GM10266 (cell line): Measurements from ENCODE around the gene C4orf33.

Source experiments
- DNase-seq: peaks from one replicate; pipeline ENCODE4 v3.0.0; 2012; ENCODE audit errors: extremely low spot score
- CTCF ChIP-seq: IDR thresholded peaks from 2 replicates; pipeline ENCODE4 v1.5.1; 2012; ENCODE audit warnings: mild to moderate bottlenecking, low read depth; ENCODE audit not compliant: control insufficient read depth, insufficient read depth; ENCODE audit errors: missing control alignments

Gene C4orf33

GRCh38 chr4:129145222-129145730, 49.3 kb downstream of the C4orf33 start:
- no peak for TF ChIP-seq CTCF
- DNase-seq: no peak

GRCh38 chr4:129146639-129147038, 50.7 kb downstream of the C4orf33 start:
- TF ChIP-seq CTCF: no peak
- no peak for DNase-seq

GRCh38 chr4:129148892-129149291, 52.9 kb downstream of the C4orf33 start:
- no peak for DNase-seq
- no peak for TF ChIP-seq CTCF

- TF ChIP-seq CTCF: no peak
- DNase-seq: no peak
Observed at GRCh38 chr4:129149906-129150305, 54.0 kb downstream of the C4orf33 start.

- DNase-seq: no peak
- TF ChIP-seq CTCF: no peak
Observed at GRCh38 chr4:129152350-129152749, 56.4 kb downstream of the C4orf33 start.

GRCh38 chr4:129153700-129154099, 57.7 kb downstream of the C4orf33 start:
- DNase-seq: no peak
- no peak for TF ChIP-seq CTCF

- no peak for DNase-seq
- no peak for TF ChIP-seq CTCF
Observed at GRCh38 chr4:129162450-129162849, 66.5 kb downstream of the C4orf33 start.
